ENCODE measurements around the gene ME3. TPM values are rescaled to one million over a fixed set of nuclear protein-coding genes. Genes with fewer than 3 reads are reported as not detected.
A peak's percentile ranks its signal among the peaks of the same experiment; 100 is the strongest.
"Not testable (repeated sequence)": the region's sequence is repeated elsewhere in the genome, so short reads cannot be mapped to it uniquely, and the experiment has no call there.

Gene ME3
- polyA plus RNA-seq, 10 donors: 6.5 to 10.3 (median 8.4) TPM

DNA sequence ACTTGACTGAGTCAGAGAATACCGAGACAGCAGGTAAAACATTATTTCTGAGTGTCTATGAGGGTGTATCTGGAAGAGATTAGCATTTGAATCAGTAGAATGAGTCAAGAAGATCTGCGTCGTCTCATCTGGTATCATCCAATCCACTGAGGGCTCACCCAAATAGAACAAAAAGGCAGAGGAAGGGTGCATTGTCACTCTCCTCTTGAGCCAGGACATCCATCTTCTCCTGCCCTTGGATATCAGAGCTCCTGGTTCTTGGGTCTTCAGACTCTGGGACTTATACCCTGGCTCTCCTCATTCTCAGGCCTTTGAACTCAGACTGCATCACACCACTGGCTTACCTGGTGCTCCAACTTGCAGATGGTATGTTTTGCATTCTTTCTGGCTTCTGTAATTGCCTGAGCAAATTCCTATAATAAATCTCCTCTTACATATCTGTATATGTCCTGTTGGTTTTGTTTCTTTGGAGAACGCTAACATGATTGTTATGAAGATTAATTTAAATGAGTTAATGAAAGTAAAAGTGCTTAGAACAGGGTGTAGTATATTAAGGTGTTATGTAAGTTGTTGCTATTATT, 49.3 kb downstream of the ME3 start:
- no peak for DNase-seq

DNA sequence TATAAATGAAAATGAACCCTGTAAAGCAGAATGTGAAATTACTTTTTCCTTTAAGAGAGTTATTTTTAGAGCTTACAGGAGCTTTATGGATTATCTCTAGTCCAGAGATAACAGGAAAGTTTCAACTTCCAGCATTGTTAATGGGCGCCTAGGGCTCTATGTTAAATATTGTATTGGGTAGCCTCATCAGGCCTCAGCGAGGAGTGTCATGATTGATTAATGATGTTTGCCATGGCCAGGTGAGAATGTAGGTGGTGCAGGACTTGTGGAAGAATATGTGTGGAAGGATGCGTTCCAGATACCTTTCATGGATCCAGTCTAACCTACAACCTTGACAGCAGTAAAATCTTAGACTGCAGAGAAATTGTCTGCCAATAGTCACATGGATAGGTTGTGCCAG, 50.6 kb downstream of the ME3 start:
- no peak for DNase-seq

DNA sequence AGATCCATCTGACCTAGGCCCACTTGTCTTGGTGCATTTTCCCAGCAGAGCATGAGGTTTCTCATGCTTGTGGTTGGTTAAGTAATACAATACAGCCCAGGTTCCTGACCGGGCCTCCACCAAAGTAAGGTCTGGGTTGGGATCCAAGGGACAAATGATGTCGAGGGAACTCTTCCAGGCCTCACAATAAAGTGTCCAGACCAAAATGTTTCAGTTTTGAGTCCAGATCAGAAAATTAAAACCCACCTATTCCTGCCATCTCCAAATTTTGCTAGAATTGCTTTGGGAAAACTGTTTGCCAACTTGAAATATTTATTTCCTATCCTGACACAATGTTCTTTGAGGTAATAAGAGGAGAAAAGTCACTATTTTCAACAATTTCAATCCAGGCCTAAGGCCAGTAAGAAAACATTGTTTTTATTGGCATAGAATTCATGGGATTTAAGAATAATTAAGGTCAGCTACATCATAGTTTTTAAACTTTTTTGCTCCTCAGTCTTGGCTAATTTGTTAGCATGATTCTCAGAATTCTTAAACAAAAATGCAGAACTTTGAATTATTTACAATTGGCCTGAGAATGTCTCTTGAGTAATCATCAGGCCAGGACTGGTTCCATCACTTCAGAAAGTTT, 51.4 kb downstream of the ME3 start:
- peak; percentile 75 to 91 (median 83) for DNase-seq

DNA sequence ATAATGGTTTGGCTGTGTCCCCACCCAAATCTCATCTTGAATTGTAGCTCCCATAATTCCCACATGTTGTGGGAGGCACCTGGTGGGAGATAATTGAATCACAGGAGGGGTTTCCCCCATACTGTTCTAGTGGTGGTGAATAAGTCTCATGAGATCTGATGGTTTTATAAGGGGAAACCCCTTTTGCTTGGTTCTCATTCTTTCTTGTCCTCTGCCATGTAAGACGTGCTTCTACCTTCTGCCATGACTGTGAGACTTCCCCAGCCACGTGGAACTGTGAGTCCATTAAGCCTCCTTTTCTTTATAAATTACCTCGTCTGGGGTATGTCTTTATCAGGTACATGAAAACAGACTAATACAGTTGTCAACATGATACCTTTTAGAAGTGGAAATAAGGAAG, 53.0 kb downstream of the ME3 start:
- DNase-seq: not testable (repeated sequence)

DNA sequence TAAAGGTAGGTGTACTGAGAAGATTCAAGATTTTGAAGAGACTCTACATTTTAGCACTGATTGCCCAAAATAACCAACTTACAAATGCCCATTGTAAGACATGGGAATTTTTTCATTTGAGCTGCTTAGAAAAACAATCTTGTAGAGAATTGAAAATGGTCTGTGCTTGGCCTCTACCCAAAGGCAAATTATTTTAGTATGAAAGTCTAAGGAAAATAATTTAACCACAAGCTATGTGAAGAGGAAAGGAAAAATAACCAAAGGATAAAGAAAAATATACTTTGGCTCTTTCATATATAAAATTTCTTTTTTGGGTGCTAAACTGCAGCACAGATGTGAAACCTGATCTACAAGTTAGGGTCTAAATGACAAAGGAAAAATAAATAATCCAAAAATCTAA, 54.9 kb downstream of the ME3 start:
- no peak for DNase-seq

DNA sequence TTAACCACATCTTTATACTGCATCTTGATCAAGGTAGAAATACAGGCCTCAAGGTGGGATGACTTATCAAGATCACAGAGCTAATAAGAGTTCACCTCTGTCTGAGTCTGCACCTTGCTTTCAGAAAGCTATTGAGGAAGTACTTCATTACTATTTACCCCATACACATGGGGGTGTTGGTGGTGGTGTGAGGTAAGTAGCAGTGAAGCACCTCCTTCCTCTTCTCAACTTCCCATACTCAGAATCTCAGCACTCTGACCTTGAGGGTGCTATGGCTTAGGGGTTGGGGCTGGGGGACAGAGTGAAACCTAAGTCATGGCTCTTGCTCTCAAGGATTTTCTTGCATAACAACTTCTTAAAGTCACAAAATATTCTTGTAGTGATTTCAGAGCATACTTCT, 56.9 kb downstream of the ME3 start:
- DNase-seq: no peak

DNA sequence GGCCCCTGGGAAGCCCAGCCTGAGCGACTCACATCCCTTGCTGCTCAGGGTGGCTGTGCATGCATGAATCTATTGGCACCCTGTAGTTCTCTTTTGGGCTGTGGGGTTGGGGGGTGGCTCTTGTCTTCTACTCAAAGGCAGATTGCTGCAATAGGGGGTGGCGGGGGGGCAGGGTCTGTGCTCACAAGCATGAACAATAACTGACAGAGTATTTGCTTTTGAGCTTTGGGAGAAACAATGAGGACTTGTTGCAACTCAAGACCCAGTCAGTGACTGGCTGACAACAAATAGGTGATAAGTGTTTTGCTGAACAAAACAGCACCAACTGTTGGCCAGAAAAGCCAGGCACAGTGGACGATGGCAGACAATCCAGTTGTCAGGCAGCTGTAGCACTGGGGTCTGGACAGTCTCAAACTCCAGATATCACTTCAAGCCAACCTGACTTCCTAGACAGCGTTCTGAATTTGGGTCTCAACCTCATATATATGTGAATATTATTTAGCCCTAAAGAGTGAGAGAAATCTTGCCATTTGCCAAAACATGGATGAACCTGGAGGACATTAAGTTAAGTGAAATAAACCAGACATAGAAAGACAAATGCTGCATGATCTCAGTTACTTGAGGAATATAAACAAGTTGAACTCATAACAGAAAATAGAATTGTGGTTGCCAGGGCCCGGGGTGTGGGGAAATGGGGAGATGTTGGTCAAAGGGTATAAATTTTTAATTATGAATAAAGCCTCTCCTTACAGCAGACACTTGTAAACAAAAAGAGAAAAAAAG, 61.7 kb downstream of the ME3 start:
- no peak for DNase-seq

DNA sequence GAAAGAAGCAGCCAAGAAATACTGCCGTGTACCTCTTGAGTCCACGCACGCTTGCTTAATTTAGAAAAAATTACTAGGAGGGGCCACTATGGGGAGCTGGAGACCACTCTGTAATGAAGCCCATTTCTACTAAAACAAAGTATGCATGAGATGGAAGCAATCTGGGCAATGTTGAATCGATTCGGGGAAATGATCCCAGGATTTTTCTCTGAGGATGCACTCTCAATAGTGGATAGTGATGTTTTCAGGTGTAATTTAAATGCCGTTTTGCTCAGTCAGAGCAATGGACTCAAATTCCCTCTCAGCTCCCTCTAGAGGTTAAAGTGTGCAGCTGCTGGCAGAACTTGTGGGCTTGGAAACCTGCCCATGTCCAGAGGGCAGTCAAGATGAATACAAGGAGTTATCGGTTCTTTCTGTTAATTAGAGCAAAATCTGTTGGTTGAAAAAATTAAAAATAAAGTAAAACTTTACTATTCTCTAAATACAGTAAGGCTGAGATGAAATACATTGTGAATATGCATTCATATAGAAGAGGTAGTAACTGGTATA, 64.1 kb downstream of the ME3 start:
- peak; percentile 75 to 94 (median 88) for DNase-seq

DNA sequence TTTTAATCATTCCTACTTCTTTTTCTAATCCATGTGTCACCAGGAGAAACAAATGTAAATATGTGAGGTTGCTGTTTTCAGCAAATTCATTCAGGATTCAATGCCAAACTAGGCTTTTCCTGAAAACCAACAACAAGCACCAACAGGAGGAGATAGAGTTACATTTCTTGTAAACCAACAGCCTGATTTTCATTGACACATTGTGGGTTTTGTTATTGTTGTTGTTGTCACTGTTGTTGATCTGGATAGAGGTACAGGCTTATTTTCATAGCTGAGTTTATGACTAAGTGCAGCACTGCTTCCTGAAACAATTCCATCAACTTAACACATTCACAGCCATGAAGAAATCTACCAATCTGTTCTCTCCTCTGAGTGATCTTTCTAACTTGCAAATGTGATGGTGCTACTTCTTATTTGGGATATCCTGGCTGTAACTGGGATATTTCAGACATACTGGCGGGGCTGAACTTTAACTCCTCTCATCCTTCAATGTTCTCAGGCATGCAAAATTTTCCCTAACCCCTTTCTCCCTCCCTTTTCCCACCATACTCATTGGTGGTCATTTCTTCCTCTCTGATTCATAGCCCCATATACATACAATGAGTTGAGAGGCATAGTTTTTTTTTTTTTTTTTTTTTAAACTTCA, 65.5 kb downstream of the ME3 start:
- peak in 2 of 3 donors; percentile 23 to 55 for DNase-seq

DNA sequence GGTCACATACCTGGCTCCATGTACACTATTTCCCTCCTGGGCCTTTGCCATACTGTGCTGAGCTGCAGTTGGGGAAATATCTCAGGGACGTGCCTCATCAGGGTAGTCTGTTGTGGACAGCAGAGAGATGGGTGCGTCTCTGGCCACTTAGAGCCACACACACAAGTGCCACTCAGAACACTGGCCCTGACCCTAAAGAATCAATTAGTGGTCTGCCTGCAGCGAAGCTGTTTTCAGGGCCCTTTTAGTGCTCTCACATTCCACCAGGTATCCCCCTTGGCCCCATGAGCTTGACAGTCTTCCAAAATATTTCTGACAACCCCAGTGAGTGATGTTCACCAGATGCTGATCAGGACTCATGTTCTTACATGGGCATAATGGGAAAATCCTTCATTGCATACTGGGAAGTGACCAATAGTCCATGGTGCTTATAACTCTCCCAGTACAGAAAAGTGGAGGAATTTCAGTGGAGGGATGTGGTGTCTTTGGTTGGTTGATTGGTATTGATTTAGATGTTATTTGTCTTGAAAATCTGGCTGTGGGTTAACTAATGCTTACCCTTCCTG, 66.1 kb downstream of the ME3 start:
- no peak for DNase-seq

DNA sequence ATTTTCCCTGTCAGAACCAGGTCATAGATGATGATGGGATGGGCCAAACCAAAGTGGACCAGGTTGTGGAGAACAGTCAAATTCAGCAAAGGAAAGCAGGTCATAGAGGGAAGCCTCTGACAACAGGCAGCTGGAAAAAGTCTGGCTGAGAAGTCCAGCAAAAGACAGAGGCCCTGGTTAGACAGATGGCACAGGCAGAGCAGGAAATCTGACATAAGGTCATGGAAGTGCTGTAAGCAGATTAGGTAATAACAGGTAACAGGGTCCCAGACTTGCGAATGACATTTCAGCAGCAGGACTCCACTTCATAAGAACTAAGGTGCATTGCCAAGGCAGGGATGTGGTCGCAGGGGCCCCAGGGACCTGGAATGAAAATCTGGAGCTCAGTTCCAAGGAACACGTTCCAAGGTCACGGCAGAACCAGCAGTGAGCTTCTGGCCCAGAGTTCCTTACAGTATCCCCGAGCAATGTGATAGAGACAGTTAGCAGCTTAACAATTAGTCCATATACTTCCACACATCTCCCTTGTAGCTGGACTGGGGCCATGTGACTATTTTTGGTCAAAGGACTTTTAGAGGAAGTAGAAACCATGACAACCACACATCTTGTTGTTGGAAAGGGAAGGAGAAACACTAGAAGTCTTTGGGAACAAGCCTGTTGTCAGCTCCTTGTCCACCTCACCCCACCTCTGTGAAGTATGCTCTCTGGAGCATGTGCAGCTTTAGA, 75.4 kb downstream of the ME3 start:
- DNase-seq: peak in 2 of 3 donors; percentile 83 to 91

DNA sequence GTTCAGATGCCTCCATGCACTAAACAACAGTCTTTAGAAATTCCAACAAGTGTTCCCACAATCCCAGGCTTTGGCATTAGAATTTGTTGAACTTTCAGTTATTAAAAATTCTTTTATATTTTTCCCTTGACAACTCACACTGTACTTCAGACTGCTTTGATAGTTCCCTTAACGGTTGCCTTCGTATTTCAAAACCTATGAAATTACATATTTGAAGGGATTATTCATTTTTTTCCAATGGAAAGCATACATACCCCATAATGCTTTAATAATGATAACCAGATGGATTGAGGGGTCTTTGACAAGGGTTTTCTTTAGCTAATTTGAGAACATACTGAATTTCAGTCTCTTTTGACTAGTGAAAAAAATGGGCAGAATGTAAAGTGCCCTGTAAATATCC, 76.5 kb downstream of the ME3 start:
- no peak for DNase-seq

DNA sequence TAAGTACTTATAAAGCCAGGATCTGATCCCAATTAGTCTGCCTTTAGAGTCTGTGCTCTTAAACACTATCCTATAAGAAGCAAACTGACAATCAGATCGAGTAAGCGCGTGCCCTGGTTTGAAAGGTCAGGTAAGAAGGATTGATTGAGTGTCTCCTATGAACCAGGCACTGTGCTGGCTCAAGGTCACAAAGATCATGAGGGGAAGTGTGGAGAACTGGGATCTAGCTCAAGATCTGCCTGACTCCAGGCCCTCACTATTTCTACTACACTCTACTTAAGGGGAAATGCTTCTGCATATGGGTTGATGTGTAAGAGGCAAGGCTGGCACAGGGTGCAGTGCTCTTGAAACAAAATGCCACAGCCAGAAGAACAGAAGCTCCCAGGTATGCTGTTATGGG, 77.0 kb downstream of the ME3 start:
- DNase-seq: no peak

DNA sequence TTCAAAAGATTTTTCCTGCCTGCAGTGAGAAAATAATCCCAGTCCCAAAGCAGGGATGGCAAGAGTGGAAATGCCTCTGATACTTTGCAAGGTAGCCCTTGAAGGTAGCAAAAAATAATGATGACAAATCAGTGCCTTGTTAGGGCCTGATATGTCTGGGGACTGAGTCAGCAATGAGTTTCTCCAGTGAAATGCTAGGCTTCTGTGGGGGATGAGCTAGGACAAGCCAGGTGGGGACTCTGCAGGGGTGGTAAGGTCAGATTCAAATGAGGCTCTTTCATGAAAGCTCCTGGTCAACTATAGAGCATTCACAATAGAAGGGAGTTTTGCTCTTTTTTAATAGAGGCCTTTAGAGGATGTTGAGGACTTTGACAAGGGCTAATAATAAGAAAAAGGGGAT, 77.7 kb downstream of the ME3 start:
- DNase-seq: no peak

DNA sequence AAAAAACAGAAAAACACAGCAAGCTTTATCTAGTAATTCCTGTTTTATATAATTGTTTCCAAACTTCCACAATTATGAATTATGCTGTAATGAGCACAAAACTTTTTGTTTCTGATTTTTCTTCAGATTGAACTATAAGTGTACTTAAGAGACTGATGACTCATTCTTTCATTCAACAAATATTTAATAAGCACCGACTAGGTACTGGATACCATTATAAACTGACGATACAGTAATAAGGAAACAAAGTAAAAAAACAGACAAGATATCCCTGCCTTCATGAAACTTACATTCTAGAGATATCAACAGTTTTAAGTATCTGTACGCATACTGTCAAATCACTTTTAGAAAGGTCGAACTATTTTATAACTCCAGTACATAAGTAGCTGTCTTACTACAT, 78.6 kb downstream of the ME3 start:
- DNase-seq: no peak

DNA sequence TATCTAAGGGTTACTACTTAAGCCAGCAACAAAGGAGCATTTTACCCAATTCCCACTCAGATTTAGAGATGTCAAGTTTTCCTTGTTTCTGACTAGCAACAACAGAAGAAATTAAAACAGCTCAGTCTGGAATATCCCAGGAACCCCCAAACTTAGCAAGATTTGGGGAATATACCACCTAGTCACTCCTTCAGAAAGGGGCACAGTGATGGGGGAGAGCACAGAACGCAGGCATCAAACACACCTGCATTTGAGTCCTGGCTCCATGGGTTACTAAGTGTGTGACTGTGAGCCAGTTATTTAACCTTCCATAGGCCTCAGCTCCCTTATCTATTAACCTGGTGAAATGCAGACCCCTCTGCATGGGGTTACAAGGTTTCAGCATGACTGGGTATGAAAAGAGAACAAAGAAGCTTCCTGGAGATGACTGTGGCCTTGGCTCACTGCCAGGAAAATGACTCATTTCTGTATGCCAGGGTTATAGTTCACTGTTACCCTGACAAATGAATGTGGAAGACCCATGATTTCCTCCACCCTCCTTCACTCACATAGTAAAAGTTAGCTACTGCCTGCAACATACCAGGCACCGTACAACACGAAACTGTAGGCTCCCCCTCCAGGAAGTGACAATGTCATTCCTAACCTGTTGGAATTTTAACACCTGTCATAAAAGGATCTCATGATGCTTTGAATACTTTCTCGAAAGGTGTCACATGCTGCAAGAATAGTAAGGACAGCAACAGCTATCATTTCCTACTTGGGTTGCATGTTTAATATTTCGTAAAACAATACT, 79.6 kb downstream of the ME3 start:
- peak in 2 of 3 donors; percentile 47 to 64 for DNase-seq

DNA sequence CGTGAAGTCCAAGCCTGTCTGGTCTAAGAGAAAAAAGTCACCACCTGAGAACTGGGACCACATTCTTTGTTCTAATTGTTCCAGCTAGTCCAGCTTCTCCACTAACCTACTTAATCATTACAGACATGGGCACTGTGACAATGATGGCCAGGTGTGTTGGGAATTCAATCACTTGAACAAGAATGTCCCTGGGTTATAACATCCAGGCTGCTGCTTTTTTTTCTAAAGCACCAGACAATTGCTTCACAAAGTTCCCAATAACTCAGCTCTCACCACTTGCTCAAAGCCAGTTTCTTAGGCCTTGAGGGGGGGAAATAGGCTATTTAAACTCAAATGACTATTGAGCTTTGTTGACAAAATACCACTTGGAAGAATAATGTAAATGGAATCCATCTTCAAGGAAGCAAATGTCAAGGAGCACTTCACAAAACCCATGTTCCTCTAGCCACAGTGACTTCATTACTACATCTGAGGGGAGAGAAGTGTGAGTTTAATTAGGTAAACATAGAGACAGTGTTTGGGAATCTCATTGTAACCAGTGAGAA, 80.3 kb downstream of the ME3 start:
- DNase-seq: no peak

DNA sequence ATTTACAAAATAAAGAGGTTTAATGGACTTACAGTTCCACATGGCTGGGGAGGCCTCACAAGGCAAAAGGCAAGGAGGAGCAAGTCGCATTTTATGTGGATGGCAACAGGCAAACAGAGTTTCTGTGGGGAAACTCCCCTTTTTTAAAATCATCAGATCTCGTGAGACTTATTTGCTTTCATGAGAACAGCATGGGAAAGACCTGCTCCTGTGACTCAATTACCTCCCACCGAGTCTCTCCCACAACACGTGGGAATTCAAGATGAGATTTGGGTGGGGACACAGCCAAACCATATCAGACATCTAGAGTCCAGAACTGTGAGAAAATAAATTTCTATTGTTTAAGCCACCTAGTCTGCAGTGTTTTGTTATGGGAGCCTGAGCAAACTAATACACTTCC, 80.8 kb downstream of the ME3 start:
- no peak for DNase-seq

DNA sequence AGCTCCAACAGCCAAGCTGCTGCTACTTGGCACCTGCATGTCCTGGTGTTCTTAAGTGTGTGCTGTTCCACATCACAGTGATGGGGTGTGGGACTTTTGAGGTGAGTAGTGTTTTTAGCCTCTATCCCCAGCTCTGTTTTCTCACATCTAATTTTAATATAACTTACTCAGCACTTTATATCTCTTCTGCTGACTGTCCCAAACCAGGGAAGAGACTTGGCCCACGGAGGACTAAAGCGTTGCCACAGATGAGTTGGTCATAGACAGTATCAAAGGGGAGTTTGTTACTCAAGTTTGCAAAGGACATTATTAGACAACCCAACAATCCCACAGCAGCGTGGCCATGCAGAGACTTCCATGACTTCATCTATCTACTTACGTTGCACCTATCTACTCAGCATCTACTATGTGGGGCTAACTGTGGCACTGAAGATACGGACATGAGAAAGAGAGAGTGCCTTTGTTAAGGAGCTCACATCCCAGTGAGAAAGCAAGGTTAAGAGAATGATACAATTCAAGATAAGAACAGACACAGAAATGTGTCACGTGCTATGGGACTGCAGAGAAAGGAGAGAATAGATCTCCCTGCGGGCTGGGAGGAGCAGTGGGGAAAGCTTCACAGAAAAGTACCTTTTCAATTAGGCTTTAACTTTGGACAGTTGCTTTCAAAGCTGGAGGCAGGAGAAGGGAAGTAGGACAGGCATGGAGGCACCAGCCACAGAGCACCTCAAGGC, 82.4 kb downstream of the ME3 start:
- DNase-seq: no peak

DNA sequence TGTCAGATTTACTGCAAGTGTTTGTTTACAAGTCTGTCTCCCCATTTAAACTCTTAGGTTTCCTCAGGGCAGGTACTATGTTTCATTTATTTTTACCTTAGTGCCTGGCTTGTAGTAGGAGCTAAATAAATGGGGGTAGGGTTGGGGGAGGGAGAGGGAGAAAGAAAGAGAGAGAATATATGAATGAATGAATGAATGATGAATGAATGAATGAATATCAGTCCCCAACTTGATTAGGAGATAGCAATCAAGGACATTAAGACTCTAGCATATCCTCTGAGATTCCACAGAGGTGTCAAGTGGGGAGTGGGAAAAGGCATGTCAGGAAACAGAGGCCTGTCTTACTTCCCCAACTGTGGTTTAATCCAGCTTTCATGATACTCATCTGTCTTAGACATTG, 83.2 kb downstream of the ME3 start:
- DNase-seq: no peak
